ENCODE measurements around the gene MYOM3.

Gene MYOM3

DNA sequence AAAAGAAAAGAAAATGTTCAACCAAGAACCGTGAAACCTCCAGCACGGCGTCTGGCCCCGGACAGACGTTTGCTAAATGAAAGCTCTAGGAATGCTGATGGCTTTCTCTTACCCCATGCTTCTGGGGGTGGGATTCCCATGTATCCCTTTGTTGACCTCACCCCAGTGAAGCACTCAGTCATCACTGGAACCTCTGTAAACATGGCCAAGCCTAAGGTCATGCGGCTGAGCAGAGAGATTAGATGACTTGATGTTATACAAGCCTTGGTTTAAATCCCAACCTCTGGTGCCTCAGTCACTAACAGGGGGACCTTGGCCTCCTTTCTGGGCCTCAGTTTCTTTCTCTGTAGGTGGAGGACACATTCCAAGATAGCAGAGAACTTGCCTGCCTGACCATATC is 2.8 kb upstream of the MYOM3 start:
- TF ChIP-seq, protein P1, sequence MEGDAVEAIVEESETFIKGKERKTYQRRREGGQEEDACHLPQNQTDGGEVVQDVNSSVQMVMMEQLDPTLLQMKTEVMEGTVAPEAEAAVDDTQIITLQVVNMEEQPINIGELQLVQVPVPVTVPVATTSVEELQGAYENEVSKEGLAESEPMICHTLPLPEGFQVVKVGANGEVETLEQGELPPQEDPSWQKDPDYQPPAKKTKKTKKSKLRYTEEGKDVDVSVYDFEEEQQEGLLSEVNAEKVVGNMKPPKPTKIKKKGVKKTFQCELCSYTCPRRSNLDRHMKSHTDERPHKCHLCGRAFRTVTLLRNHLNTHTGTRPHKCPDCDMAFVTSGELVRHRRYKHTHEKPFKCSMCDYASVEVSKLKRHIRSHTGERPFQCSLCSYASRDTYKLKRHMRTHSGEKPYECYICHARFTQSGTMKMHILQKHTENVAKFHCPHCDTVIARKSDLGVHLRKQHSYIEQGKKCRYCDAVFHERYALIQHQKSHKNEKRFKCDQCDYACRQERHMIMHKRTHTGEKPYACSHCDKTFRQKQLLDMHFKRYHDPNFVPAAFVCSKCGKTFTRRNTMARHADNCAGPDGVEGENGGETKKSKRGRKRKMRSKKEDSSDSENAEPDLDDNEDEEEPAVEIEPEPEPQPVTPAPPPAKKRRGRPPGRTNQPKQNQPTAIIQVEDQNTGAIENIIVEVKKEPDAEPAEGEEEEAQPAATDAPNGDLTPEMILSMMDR (IDR thresholded peaks at IDR 0.05), result no peak
- no peak for TF ChIP-seq ZFX (IDR thresholded peaks at IDR 0.05; ENCODE audit: borderline replicate concordance)
- no peak overlapping the region for H3K27ac ChIP-seq

DNA sequence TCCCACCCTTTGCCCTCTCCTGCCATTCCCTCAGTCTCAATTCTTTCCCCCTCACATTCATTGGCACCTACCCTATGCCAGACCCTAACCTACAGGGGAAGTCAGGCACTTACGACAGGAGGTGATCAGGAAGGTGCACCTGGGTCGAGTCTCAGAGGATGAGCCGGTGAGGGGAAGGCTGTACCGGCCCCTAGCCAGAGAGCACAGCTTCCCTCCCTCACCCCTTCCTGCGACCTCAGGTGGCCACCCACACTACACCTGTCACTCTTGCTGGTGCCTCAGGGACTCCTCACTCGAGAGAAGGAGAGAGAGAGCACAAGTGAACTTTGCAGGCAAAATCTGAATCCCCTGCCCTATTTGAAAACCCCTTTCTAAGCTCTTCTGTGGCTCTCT is 1.7 kb upstream of the MYOM3 start:
- TF ChIP-seq, protein P1 (IDR thresholded peaks at IDR 0.05), result no peak
- no peak for TF ChIP-seq ZFX (IDR thresholded peaks at IDR 0.05; ENCODE audit: borderline replicate concordance)
- no peak overlapping the region for H3K27ac ChIP-seq

DNA sequence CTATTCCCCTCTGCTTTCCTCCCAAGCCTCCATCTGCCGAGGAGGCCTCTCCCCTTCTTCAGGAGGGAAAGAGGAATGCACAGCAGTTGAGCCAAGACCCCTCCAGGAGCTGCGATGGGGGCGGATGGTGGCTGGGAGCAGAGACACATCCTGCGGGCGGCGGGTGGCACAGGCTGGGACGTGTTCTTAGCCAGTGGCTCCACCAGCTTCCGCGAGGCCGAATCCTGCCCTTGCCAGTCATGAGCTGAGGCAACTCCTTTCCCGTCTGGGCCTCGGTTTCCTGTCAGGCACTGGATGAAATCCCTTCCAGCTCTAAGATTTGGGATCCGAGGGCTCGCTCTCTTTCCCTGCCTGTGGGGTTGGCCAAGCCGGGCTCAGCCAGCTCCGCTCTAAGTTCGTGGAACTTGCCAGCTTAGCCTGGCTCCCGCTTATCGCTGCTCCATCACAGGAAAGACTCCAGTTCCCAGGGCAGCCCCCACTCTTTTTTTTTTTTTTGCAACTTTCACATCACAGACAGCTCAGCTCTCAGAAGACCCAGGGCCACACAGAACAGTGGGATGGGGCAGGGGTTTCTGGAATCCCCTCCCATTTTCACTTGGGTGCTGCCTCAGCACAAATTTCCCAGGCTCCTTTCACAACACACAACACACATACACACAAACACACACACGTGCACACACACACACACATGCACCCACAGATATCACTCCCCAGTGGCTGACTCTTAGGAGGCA is 506 bp downstream of the MYOM3 start:
- H3K27ac ChIP-seq, result no peak overlapping the region
- no peak for TF ChIP-seq ZFX (IDR thresholded peaks at IDR 0.05; ENCODE audit: borderline replicate concordance)
- TF ChIP-seq, protein P1 (IDR thresholded peaks at IDR 0.05), result no peak

DNA sequence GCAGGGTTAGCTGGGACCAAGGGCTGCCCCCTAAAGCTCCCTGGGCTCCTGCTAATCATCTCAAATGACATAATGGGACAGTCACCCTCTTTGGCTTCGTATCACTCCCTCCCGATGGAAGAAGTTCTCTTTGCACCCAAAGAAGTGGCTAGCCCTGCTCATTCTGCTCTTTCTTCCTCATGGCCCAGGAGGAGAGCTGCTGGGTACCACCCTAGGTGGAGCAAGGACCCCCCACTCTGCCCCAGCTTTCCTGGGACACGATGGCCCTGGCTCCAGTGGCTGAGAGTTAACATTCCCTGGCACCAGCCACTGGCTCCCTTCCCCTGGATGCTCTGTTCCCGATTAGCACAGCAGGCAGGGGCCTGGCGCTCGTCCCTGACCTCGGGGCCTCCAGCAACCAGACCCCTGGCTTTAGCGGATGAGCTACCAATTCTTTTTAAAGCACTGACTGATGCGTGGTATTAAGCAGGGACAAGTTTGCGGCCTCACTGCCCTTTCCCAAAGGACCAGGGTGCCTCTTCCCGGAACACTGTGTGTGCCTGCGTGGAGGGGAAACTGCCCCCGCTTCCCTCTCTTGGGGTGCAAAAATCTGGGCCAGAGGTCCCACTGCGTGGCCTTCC is 1.2 kb downstream of the MYOM3 start:
- no peak for TF ChIP-seq ZFX (IDR thresholded peaks at IDR 0.05; ENCODE audit: borderline replicate concordance)
- TF ChIP-seq, protein P1 (IDR thresholded peaks at IDR 0.05), result no peak
- H3K27ac ChIP-seq, result no peak overlapping the region

DNA sequence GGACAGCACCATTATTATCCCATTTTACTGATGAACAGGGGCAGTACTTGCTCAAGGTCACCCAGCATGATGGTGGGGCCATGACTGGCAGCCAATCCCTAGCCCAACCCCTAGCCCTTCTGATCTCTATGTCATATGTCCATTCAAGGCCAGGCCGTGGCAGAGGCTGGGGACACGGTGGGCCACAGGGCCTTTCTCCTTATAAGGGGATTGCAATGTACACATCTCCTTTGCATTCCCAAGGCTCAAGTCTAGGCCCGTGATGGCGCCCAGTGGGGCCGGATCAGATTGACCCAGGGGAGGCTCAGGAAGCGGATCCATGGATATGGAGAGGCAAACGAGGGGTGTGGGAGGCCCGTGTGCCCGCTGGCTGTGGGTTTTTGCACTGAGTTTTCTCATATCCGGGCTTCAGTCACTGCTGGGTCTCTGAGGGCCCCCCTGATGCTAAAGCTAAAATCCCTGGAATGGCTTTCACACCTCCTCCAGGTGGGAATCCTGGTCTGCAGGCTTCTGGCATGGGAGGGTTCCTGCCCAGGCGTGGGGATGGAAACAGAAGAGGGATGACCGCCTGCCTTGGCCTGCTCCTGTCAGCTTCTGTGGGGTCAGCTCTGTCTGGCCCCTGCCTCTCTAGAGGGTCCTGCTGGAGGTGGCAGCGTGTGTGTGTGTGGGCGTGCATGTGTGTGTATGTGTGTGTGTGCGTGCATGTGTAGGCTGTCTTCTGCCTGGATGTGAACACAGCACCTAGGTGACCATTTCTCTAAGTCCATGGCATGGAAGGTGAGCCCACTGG is 2.1 kb downstream of the MYOM3 start:
- no peak overlapping the region for H3K27ac ChIP-seq
- TF ChIP-seq, protein P1 (IDR thresholded peaks at IDR 0.05), result no peak

DNA sequence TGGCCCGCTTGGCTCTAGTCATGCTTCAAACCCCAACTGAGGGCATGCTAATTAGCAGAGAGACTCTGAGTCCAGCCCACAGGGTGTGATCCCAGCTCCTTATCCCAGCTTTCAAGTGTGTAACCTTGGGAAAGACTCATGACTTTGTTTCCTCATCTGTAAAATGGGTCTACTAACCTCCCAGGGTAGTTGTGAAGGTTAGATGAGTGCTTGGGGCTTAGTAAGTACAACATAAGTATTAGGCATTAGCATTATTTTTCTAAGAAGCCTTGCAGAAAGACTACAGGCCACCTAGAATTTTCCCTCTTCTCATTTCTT is 2.8 kb downstream of the MYOM3 start:
- TF ChIP-seq, protein P1 (IDR thresholded peaks at IDR 0.05), result no peak
- TF ChIP-seq ZFX (IDR thresholded peaks at IDR 0.05; ENCODE audit: borderline replicate concordance), result no peak
- no peak overlapping the region for H3K27ac ChIP-seq
